C4-2B (cell line): ENCODE measurements around the gene FAXC.

Experiments used
- ZFX ChIP-seq: fragments of 450-650 bp; IDR thresholded peaks from 2 replicates; pipeline ENCODE4 v1.6.1; 2017
- TF ChIP-seq, protein P1 (sequence below): fragments of 450-650 bp; conservative IDR thresholded peaks from 2 replicates; pipeline ENCODE4 v1.5.1; 2017; ENCODE audit warnings: mild to moderate bottlenecking

DNA sequence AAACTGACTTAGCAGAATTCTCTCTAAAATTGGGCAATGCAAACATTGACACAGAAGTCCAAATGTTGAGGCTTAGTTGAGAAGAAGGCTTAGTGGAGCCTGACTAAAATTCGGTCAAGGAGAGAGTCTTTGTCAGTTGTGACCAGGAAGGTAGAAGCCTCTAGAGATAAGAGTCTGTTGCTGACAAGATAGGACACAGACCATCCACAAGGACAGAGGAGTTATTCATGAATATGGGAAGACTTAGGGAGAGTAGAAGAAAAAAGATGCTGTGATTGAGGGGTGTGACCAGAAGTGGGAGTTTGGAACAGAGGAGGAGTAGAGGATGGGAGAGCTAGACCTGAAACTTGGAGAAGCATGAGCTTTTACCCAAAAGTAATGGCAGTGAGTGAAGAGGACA lies 7.2 kb upstream of the FAXC start:
- TF ChIP-seq, protein P1, sequence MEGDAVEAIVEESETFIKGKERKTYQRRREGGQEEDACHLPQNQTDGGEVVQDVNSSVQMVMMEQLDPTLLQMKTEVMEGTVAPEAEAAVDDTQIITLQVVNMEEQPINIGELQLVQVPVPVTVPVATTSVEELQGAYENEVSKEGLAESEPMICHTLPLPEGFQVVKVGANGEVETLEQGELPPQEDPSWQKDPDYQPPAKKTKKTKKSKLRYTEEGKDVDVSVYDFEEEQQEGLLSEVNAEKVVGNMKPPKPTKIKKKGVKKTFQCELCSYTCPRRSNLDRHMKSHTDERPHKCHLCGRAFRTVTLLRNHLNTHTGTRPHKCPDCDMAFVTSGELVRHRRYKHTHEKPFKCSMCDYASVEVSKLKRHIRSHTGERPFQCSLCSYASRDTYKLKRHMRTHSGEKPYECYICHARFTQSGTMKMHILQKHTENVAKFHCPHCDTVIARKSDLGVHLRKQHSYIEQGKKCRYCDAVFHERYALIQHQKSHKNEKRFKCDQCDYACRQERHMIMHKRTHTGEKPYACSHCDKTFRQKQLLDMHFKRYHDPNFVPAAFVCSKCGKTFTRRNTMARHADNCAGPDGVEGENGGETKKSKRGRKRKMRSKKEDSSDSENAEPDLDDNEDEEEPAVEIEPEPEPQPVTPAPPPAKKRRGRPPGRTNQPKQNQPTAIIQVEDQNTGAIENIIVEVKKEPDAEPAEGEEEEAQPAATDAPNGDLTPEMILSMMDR = no peak
- TF ChIP-seq ZFX = no peak
